GM18505 (cell line): ENCODE measurements around the gene CALHM4.

Experiments
- ATAC-seq: cut with Tn5 transposase; IDR thresholded peaks from one replicate; pipeline ENCODE4 v1.9.1; 2021; ENCODE audit not compliant: unreplicated experiment
- POLR2A ChIP-seq: IDR thresholded peaks from 4 replicates; pipeline ENCODE4 v1.6.1; 2011; ENCODE audit warnings: borderline replicate concordance; ENCODE audit not compliant: insufficient read depth, insufficient read length; ENCODE audit errors: extremely low read depth

CALHM4 gene

DNA sequence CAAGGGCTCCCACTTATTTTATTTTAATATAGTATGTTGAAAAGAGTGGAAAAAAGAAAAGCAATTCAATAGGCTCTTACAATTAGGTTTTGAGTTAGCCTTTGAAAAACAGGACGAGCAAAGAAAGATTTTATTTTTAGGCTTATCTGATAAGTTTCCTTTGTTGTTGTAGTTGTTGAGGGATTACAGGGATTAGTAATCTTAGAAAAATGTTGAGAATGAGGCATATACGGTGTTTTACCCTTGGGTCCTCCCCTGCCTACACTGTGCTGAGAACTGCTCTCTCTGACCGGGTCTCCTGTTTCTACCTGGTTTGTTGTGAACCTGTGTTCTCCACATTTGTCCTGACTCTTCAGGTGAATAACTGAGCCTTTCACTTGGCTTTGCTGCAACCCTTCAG lies 24.8 kb upstream of the CALHM4 start:
- TF ChIP-seq POLR2A, result no peak
- no peak for ATAC-seq

DNA sequence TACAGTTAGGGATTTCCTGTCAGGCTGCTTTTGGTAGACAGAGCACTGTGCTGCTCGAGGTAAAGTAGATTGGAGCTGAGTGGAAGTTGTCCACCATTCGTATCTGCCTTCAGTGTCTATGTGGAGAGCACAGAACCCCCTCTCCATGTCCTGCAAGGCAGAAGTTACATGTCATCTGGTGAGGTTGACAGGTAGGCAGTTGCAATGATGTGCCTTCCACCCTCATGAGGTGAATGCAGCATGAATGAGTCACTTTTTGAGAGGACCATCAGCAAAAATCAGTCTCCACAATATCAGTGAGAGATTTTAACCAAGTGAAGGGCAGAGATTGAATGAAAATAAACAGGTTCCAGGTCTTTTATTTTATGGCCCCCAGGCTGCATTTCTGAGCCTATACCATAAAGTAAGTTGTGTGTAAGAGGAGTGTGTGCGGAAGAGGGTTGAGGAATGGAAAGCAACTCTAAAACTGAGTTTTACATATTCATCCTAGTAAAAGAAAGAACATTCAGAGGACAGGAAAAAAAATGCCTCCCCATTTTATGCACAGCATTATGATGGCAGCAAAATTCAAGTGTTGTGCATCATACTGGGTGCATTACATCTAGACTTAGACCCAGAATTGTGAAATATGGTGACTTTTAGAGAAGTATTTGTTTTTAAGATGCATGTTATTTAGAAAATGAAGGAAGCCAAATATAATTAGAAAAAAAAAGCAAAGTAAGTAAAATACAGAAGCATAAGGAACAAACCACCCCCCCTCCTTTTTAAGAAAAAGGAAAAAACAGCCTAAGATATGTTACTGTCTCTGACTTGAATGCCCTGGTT lies 23.9 kb upstream of the CALHM4 start:
- no peak for ATAC-seq
- TF ChIP-seq POLR2A, result no peak

DNA sequence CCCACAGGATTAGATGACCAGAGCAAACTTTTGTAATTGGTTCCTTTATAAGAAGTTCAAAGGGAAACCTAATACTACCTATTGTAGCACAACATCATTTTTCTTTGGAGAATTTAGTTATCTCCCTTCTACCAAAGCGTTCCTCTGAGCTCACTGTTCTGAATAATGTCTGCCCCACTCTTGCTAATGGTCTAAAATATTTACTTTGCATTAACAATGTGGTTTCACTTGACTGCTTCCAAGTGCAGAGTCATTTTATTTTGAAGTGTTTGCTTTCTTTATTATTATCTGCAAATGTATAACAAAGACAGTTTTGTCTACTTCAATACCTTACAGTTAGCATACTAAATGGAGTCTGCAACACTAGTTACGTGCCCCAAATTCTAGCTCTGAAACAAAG lies 23.1 kb upstream of the CALHM4 start:
- no peak for ATAC-seq
- no peak for TF ChIP-seq POLR2A

DNA sequence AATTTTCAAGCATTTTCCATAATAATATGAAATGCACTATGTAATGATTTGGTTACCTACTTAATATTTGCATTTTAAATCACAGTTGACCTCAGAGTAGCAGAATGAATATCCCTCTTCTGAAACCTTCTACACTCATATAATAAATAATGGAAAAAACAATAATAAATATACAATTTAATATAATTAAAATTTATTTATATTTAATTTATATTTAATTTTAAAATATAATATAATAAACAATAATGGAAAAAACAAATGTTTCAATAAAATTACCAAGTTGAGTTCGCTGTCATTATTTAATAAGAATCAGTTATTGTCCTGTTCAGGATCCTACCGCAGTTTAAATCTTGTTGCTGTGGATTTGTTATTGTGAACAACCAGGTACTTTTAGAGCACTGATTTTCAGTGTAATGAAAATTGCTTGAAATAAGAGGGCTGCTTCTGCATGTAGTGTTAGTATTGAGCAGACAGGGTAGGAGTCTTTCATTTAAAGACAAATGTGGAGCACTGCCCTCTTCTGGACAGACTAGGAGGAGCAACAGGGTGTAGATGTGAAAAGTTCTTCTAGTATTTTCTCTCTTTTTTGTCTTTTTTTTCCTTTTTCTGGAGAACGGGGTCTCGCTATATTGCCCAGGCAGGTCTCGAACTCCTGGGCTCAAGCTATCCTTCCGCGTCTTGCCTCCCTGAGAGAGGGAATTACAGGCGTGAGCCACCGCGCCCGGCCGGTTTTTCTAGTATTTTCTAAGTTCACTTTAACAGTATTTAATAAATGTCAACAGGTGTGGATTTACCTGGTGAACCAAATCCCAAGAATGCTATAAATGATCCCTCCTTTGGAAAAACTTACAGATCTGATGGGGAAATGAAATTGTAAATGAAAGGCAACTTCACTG lies 21.6 kb upstream of the CALHM4 start:
- TF ChIP-seq POLR2A, result no peak
- no peak for ATAC-seq

DNA sequence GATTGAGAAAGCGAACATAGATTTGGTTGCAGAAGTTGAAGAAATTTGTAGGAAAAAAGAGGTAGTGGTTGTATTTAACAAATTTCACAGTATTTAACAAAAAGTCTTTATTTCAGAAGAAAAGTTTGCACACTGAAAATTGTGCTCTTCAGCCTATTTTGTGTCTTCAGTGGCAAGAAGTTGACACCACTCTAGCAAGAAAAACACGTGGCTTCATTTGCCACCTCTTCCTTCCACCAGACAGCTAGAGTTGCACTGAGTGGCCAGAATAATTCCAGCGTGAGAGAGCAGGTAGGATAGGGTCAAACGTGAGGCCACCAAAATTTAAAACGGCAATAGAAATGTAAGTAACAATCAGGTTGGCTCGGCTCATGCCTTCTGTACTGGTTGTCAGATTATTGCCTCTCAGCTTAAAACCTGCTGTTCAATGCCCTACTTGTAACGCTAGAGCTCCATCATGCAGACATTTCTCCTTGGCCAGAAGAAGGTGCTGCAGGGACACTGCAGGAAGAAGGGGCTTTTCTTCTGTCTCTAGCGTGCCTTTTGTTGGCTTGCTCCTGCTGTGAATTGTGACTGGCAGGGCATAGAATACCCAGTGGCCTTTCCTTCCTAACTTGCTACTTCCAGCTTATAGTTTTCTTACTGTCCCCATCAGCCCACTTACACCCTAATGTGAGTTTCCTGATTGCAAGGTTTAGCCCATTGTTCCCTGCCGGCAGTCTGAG lies 20.2 kb upstream of the CALHM4 start:
- no peak for TF ChIP-seq POLR2A
- ATAC-seq, result no peak

DNA sequence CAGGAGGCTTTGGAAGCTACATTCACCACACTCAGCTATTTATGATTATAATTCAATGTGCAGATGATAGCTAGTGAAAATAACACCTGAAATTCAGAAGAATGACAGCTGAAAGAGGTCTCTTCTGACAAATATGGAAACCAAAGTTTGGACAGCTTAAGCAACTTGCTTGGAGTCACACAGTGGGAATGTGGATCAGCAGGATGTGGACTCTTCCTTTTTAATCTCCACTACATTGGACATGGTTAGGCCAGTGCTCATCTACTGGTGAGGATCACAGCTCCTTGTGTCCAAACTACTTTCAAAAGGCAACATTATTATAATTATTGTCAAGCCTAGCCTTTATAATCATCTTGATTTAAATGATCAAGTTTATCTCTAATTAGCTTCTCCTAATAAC lies 18.4 kb upstream of the CALHM4 start:
- no peak for TF ChIP-seq POLR2A
- ATAC-seq, result no peak

DNA sequence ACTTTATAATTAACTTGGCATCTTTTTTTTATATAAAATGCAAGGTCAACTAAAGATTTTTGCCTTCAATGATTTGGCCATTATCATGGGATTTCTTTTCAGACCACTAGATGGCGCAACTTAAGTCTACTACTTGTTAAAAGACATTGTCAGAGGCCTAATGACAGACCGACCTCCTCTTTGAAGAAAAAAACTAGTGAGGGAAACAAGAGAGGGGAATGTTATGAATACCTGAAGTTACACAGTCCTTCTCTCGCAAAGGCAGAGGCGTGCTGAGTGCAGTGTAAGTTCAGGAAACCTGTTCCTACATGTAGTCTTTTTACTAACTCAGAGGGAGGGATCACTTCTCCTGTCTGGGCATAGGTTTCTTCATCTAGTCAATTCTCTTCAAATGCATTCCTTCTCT lies 17.3 kb upstream of the CALHM4 start:
- no peak for TF ChIP-seq POLR2A
- ATAC-seq, result no peak

DNA sequence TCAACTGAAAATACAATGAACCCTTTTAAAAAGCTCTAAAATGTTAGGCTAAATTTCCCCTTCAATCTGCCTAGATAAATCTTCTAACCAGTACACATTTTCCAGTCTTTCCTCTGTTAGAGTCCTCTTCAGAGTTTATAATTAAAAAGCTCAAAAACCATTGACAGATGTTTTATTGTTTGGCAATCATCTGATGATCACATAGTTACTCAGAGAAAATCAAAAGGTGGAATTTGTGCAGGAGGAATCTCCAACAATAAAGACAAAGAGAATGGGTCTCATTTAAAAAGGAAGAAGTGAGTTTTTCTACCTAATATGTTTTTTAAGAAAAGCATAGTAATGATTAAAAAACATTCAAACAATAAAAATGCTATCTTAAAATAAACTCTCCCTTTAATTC lies 11.1 kb upstream of the CALHM4 start:
- TF ChIP-seq POLR2A, result no peak
- ATAC-seq, result no peak

DNA sequence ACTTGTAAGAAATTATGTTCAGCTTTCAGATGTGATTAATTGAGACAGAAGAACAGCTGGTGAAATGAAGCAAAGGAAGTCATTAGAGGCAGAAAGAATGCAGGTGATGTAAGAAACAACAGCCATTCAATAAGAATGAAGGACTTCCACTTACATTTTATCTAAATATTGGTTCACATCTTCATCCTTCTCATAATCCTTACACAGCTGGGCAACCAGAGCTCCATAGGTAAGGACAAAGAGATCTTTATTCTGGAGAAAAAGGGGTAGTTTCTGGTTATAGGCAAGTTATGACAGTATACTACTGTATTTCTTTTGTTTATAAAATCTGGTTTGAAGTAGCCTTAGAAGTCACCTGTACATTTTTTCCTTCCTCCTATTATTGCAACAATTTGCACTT lies 10.4 kb upstream of the CALHM4 start:
- no peak for ATAC-seq
- TF ChIP-seq POLR2A, result no peak

DNA sequence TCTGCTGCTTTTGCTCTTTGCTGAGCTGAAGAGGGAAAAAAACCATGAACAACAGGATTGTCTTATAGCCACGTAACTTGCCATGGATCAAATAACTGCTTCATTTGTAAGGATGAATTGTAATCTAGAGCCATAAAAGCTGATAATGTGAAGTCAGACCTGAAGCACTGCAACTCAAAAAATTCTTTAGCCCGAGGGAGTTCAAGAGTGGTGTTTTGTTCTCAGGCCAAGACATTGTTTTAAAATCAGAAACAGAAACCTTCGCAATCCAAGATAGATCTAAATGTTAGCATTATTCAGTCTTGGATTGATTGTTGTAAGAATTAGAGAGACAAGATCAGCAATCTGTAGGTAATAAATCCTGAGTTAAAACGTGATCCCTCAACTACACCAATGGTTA lies 7.9 kb upstream of the CALHM4 start, which contains the start of gene TRAPPC3L:
Gene TRAPPC3L (minus strand): TSS at position 34 of the 400 bp plus-strand sequence. CDS start 170 bp downstream, outside the sequence.
- no peak for TF ChIP-seq POLR2A
- no peak for ATAC-seq

DNA sequence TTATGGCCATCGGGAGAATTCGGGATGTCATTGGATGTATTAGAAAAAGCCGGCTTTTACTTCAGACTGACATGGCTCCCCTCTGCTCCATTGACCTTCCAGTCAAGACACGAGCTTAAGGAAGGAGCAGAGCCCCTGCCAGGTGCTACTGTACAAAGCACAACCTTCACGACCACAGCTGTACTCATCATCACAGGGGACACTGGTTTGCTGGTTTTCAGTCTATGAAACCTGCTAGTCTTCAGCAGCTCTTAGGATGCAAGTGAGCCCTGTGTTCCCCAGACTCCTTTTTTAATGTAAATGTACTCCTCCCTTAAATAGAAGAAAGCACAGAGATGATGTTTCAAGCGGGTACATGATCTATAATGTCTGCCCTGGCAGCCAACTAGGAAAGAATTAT lies 6.2 kb upstream of the CALHM4 start:
- TF ChIP-seq POLR2A, result no peak
- ATAC-seq, result no peak

DNA sequence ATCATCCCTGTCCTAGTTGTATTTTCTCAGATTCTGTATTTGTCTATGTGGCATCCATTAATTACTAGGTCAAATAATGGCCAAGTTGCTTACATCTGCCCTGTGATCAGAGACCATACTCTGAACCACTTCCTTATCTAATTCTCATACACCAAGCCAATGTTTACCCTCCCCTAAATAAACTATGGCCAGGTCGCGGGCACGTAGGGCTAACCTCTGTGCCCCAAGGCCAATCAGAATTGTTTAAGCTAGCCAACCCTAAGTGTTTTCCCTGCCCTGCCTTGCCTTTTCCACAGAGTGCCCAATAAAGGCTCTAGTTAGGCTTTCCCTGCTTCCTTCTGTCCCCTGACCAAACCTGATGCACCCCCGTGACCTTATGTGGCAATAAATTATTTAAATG lies 2.8 kb upstream of the CALHM4 start:
- no peak for TF ChIP-seq POLR2A
- no peak for ATAC-seq

DNA sequence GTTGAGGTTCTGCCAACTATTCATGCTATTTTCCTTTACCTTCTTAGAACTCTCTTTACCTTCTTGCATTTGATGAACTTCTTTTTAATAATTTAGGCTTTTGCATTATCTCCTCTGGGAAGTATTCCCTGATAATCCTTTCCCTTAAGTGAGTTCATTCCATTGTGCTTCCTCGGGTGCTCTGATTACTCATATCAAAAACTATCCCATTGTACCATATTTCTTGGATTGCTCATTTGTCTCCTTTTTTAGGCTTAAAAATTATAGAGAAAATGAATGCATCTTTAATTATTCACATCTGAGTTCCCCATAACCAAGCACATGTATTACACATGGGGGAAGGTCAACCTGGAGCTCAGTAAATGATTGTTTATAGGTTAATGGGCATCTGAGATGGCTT lies 2.5 kb downstream of the CALHM4 start:
- TF ChIP-seq POLR2A, result no peak
- no peak for ATAC-seq

DNA sequence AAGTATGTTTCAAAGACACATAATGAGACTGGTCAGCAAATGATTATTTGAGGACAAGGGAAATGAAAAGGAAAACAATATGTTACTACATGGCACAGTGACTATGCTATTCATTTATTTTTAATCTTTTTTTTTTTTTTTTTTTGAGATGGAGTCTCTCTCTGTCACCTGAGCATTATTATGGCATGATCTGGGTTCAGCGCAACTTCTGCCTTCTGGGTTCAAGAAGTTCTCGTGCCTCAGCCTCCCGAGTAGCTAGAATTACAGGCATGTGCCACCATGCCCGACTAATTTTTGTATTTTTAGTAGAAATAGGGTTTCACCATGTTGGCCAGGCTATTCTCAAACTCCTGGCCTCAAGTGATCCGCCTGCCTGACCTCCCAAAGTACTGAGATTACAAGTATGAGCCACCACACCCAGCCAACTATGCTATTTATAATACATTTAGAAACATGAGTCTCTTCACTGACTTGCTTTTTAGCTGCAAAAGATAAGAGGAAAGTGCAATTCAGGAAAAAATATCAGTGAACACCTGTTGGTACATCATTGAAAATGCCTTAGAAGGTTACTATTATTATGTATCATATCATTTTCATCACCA lies 3.4 kb downstream of the CALHM4 start:
- no peak for TF ChIP-seq POLR2A
- ATAC-seq, result no peak

DNA sequence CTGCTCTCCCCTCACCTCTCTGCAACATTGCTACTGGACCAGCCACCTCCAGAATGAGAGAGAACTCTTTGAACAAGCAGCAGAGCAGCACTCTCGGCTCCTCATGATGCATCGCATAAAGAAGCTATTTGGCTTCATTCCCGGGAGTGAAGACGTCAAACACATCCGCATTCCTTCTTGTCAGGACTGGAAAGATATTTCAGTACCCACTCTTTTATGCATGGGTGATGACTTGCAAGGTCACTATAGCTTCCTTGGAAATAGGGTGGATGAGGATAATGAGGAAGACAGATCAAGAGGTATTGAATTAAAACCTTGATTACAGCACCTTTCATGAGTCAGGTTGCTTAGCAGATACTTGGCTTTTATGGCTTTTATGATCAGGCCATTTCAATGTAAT lies 4.3 kb downstream of the CALHM4 start:
- no peak for ATAC-seq
- no peak for TF ChIP-seq POLR2A
